ENCODE measurements around the gene TFB2M. TPM values are rescaled to one million over a fixed set of nuclear protein-coding genes. Genes with fewer than 3 reads are reported as not detected.

The TFB2M gene
- polyA plus RNA-seq, 1 donor (not counting 4 experiments of a cell fraction or from before 2014, with no cell fraction given) = 28.6 TPM

- no peaks in the 10 kb centered on the region for H3K9me3 ChIP-seq (ENCODE audit: control insufficient read depth, low read depth, low read length)
- H3K9ac ChIP-seq (ENCODE audit: control insufficient read depth, extremely low read depth, insufficient read depth, low read length) = no peak overlapping the region
- TF ChIP-seq EZH2 (IDR thresholded peaks at IDR 0.05; ENCODE audit: low read length) (no peak), CTCF (optimal IDR thresholded peaks at IDR 0.05 in 1 of 3, IDR thresholded peaks at IDR 0.05 in 1 of 3, conservative IDR thresholded peaks at IDR 0.05 in 1 of 3; ENCODE audit: extremely low read depth in 1 of 3, insufficient read depth in 2 of 3, low read length in 3 of 3) (no peak)
- H3K4me3 ChIP-seq (ENCODE audit: control insufficient read depth in 2 of 3, extremely low read depth in 1 of 3, insufficient read depth in 2 of 3, low read depth in 1 of 3, low read length in 3 of 3) = no peak overlapping the region
- no peak overlapping the region for H2AFZ ChIP-seq (ENCODE audit: control insufficient read depth, low read length)
- H3K4me2 ChIP-seq (ENCODE audit: control insufficient read depth, extremely low read depth, insufficient read depth, low read depth, low read length) = no peak overlapping the region
- peak overlapping the region; percentile 26 for H3K27ac ChIP-seq (ENCODE audit: control insufficient read depth, insufficient read depth, low read length)
- DNase-seq (ENCODE audit: low read depth, low spot score) = no peak
- no peaks in the 10 kb centered on the region for H3K36me3 ChIP-seq (ENCODE audit: control insufficient read depth in 2 of 2, extremely low read depth in 1 of 2, insufficient read depth in 2 of 2, low read length in 2 of 2)
- peaks cover 57% of the 10 kb centered on the region for H3K79me2 ChIP-seq (ENCODE audit: control insufficient read depth, insufficient read depth, low read length)
- H4K20me1 ChIP-seq (ENCODE audit: control insufficient read depth, extremely low read depth, insufficient read depth, low read length) = no peaks in the 10 kb centered on the region
- dilution Hi-C loops (cut with MboI; ENCODE audit: extremely low pct_ligation_motif_present, low sequenced_read_pairs) = no loop called here
- no peak for FAIRE-seq
- peaks cover 15% of the 10 kb centered on the region for H3K4me1 ChIP-seq (ENCODE audit: control insufficient read depth, extremely low read depth, insufficient read depth, low read length)
- no peaks in the 10 kb centered on the region for H3K27me3 ChIP-seq (ENCODE audit: control insufficient read depth, extremely low read depth, insufficient read depth, low read length)
- H3K9me1 ChIP-seq (ENCODE audit: control insufficient read depth, extremely low read depth, insufficient read depth, low read length) = no peaks in the 10 kb centered on the region
Observed at GRCh38 chr1:246569248-246570238, 3.5 kb upstream of the TFB2M start.

DNA sequence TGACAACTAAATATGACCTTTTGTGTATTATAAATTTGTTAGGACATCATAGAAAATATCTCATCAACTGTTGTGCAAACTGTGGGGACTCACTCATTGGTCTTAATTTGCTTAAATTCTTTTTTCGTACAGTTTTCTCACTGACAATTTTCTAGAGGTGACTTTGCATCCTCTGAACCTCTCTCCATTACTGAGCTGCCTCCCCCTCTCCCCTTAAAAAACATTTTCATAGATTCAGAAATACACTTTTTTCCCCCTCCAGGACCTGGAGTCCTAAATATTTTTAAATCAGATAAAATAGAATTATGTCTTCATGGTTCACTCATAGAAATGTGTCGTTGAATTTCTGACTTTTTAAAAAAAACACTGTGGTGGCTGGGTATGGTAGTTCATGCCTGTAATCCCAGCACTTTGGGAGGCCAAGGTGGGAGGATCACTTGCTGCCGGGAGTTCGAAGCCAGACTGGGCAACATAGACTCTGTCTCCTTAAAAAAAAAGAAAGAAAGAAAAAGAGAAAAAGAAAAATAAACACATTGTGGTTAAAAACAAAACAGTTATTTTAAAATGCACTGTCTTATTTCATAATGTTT, 1.7 kb upstream of the TFB2M start:
- Histone ChIP-seq H2AFZ (ENCODE audit: control insufficient read depth, low read length) (no peak overlapping the region), H3K4me2 (ENCODE audit: control insufficient read depth, extremely low read depth, insufficient read depth, low read depth, low read length) (peak overlapping the region; percentile 67), H4K20me1 (ENCODE audit: control insufficient read depth, extremely low read depth, insufficient read depth, low read length) (no peaks in the 10 kb centered on the region), H3K27ac (ENCODE audit: control insufficient read depth, insufficient read depth, low read length) (peak overlapping the region; percentile 92), H3K4me1 (ENCODE audit: control insufficient read depth, extremely low read depth, insufficient read depth, low read length) (peaks cover 15% of the 10 kb centered on the region), H3K9me1 (ENCODE audit: control insufficient read depth, extremely low read depth, insufficient read depth, low read length) (no peaks in the 10 kb centered on the region), H3K36me3 (ENCODE audit: control insufficient read depth in 2 of 2, extremely low read depth in 1 of 2, insufficient read depth in 2 of 2, low read length in 2 of 2) (no peaks in the 10 kb centered on the region), H3K9ac (ENCODE audit: control insufficient read depth, extremely low read depth, insufficient read depth, low read length) (peak overlapping the region; percentile 94), H3K27me3 (ENCODE audit: control insufficient read depth, extremely low read depth, insufficient read depth, low read length) (no peaks in the 10 kb centered on the region), H3K4me3 (ENCODE audit: control insufficient read depth in 2 of 3, extremely low read depth in 1 of 3, insufficient read depth in 2 of 3, low read depth in 1 of 3, low read length in 3 of 3) (peak overlapping the region; percentile 97 to 99 (median 99)), H3K79me2 (ENCODE audit: control insufficient read depth, insufficient read depth, low read length) (peaks cover 70% of the 10 kb centered on the region), H3K9me3 (ENCODE audit: control insufficient read depth, low read depth, low read length) (no peaks in the 10 kb centered on the region)
- FAIRE-seq = no peak
- dilution Hi-C loops (cut with MboI; ENCODE audit: extremely low pct_ligation_motif_present, low sequenced_read_pairs) = no loop called here
- TF ChIP-seq EZH2 (IDR thresholded peaks at IDR 0.05; ENCODE audit: low read length) (no peak), CTCF (optimal IDR thresholded peaks at IDR 0.05 in 1 of 3, IDR thresholded peaks at IDR 0.05 in 1 of 3, conservative IDR thresholded peaks at IDR 0.05 in 1 of 3; ENCODE audit: extremely low read depth in 1 of 3, insufficient read depth in 2 of 3, low read length in 3 of 3) (no peak)
- no peak for DNase-seq (ENCODE audit: low read depth, low spot score)
